Endothelial cell of umbilical vein (primary cell): ENCODE results near the gene CLGN. TPM values are rescaled to one million over a fixed set of nuclear protein-coding genes. Genes with fewer than 3 reads are reported as not detected.

Experiments used
- BruUV-seq: library from RNA; stranded (reverse); fragments of 400-500 nt; replicated peaks from 2 replicates; lab custom pipeline; 2021; lab: Mats Ljungman, UMichigan
- CTCF ChIA-PET: fragments of 300-600, 350-600 bp; sonication (Branson Sonifier 250); formaldehyde crosslinking; loops from one replicate; lab custom pipeline; 2021; ENCODE audit warnings: antibody characterized with exemption, inconsistent platforms; lab: Charles Lee
- POLR2A ChIA-PET: fragments of 300-600, 350-600 bp; sonication (Branson Sonifier 250); formaldehyde crosslinking; loops from one replicate; lab custom pipeline; 2021; ENCODE audit warnings: antibody characterized with exemption, inconsistent platforms; lab: Charles Lee
- DNase-seq: peaks from one replicate; pipeline ENCODE4 v3.0.0-alpha.2; 2011; ENCODE audit warnings: low read depth, low spot score
- FAIRE-seq: peaks from 2 replicates; lab custom pipeline; 2011; peaks lifted over from hg19 to GRCh38; lab: Jason Lieb, UNC
- H2AFZ ChIP-seq: 2 replicates; pipeline ENCODE4 v1.6.0; 2012; ENCODE audit warnings: low read depth, low read length, control low read depth, inconsistent platforms
- H3K27ac ChIP-seq: 2 replicates; pipeline ENCODE4 v1.5.1; 2011; ENCODE audit warnings: low read depth, mild to moderate bottlenecking, control low read depth, low read length, moderate library complexity; ENCODE audit not compliant: insufficient read depth
- H3K27me3 ChIP-seq, 2 experiments: 2 replicates each; pipeline versions ENCODE4 v1.6.0 to v1.6.1; 2011; ENCODE audit warnings: low read length in 2 of 2, mixed read lengths in 1 of 2; ENCODE audit not compliant: control insufficient read depth in 2 of 2, insufficient read depth in 2 of 2
- H3K36me3 ChIP-seq, 2 experiments: 2 replicates in 1 of 2; 3 replicates in 1 of 2; pipeline ENCODE4 v1.5.1; 2011; ENCODE audit warnings: low read length in 2 of 2, mild to moderate bottlenecking in 1 of 2, moderate library complexity in 1 of 2; ENCODE audit not compliant: control insufficient read depth in 2 of 2, insufficient read depth in 2 of 2; ENCODE audit errors: extremely low read depth in 1 of 2
- H3K4me1 ChIP-seq: 3 replicates; pipeline ENCODE4 v1.5.1; 2011; ENCODE audit warnings: mild to moderate bottlenecking, low read length; ENCODE audit not compliant: control insufficient read depth, insufficient read depth; ENCODE audit errors: extremely low read depth
- H3K4me2 ChIP-seq: 2 replicates; pipeline ENCODE4 v1.6.1; 2011; ENCODE audit warnings: low read length, control low read depth, mixed read lengths; ENCODE audit not compliant: insufficient read depth
- H3K4me3 ChIP-seq, 3 experiments: fragments of 200-600 bp in 1 of 3; sonication (generic), shearing (Covaris generic) in 1 of 3; replicated peaks in 1 of 3; 2 replicates each; pipeline ENCODE4 v1.5.1; 2011 to 2016; ENCODE audit warnings: control low read depth in 3 of 3, low read length in 3 of 3, mild to moderate bottlenecking in 2 of 3, inconsistent platforms in 1 of 3, low read depth in 1 of 3, moderate library complexity in 1 of 3; ENCODE audit not compliant: insufficient read depth in 1 of 3
- H3K79me2 ChIP-seq: 2 replicates; pipeline ENCODE4 v1.6.0; 2012; ENCODE audit warnings: low read length, inconsistent platforms; ENCODE audit not compliant: control insufficient read depth, insufficient read depth
- H3K9ac ChIP-seq: replicated peaks from 2 replicates; pipeline ENCODE3; 2011; ENCODE audit warnings: low read length, control low read depth; ENCODE audit not compliant: insufficient read depth; ENCODE audit errors: extremely low read depth
- H3K9me1 ChIP-seq: replicated peaks from 3 replicates; pipeline ENCODE4 v1.6.0; 2011; ENCODE audit warnings: mild to moderate bottlenecking, low read length; ENCODE audit not compliant: control insufficient read depth, insufficient read depth; ENCODE audit errors: extremely low read depth
- H3K9me3 ChIP-seq: replicated peaks from 2 replicates; pipeline ENCODE4 v1.5.1; 2012; ENCODE audit warnings: low read length, inconsistent platforms; ENCODE audit not compliant: control insufficient read depth, insufficient read depth
- H4K20me1 ChIP-seq: replicated peaks from 2 replicates; pipeline ENCODE3; 2011; ENCODE audit warnings: mild to moderate bottlenecking, low read length; ENCODE audit not compliant: control insufficient read depth, insufficient read depth; ENCODE audit errors: extremely low read depth
- EZH2 ChIP-seq: IDR thresholded peaks from 2 replicates; pipeline ENCODE4 v1.6.1; 2012; ENCODE audit warnings: borderline replicate concordance, low read depth, mild to moderate bottlenecking, moderate library complexity, low read length, inconsistent platforms; ENCODE audit not compliant: severe bottlenecking
- FOS ChIP-seq: IDR thresholded peaks from 2 replicates; pipeline ENCODE4 v1.6.1; 2011; ENCODE audit warnings: mild to moderate bottlenecking, low read length, moderate library complexity, borderline replicate concordance; ENCODE audit not compliant: insufficient read depth
- GATA2 ChIP-seq: IDR thresholded peaks from 2 replicates; pipeline ENCODE4 v1.7.0; 2011; ENCODE audit warnings: low read depth, mild to moderate bottlenecking, moderate library complexity, mixed read lengths, low read length; ENCODE audit not compliant: insufficient read length, insufficient read depth
- JUN ChIP-seq: IDR thresholded peaks from 2 replicates; pipeline ENCODE4 v1.6.1; 2011; ENCODE audit warnings: borderline replicate concordance, low read depth; ENCODE audit not compliant: insufficient read length, insufficient read depth
- MYC ChIP-seq: IDR thresholded peaks from one replicate; pipeline ENCODE4 v1.6.1; 2011; ENCODE audit warnings: mild to moderate bottlenecking, low read depth, low read length
- POLR2A ChIP-seq: IDR thresholded peaks from 2 replicates; pipeline ENCODE4 v1.6.1; 2012; ENCODE audit warnings: low read depth, mild to moderate bottlenecking, control low read depth, low read length
- POLR2AphosphoS5 ChIP-seq: IDR thresholded peaks from 2 replicates; pipeline ENCODE4 v1.6.1; 2012; ENCODE audit warnings: low read depth, mild to moderate bottlenecking, control low read depth, low read length, moderate library complexity; ENCODE audit not compliant: insufficient read depth
- dilution Hi-C: fragments of 300-500 bp; cut with MboI; formaldehyde crosslinking; loops from one replicate; pipeline ENCODE4 v1.15.0; 2019; ENCODE audit warnings: low sequenced_read_pairs; ENCODE audit not compliant: extremely low pct_ligation_motif_present
- intact Hi-C: fragments of 100-400 bp; cut with micrococcal nuclease; formaldehyde crosslinking; loops from one replicate; pipeline ENCODE4 v1.10.0; 2022
- polyA plus RNA-seq, 4 experiments: library from polyadenylated mRNA; depleted of rRNA in 3 of 4; stranded (reverse) in 3 of 4; unstranded in 1 of 4; fragments of >200 nt; gene quantifications; 2 replicates each; pipeline versions ENCODE4 v1.2.1 to v1.2.3, GENCODE V29; 2011 to 2012; ENCODE audit warnings: missing spikeins in 1 of 4
- total RNA-seq: library from RNA; stranded (reverse); gene quantifications from 2 replicates; pipeline ENCODE4 v1.2.3, GENCODE V29; 2021
- TF ChIP-seq, protein P1 (sequence below), 2 donors: IDR thresholded peaks; 1 replicate in 1 of 2; 2 replicates in 1 of 2; pipeline ENCODE4 v1.5.1; 2011; ENCODE audit warnings: low read length in 2 of 2, mild to moderate bottlenecking in 2 of 2, moderate library complexity in 2 of 2, control low read depth in 1 of 2, inconsistent platforms in 1 of 2, low read depth in 1 of 2; ENCODE audit not compliant: insufficient read depth in 1 of 2; ENCODE audit errors: extremely low read depth in 1 of 2
- TF ChIP-seq, protein P2 (sequence below): IDR thresholded peaks from 2 replicates; pipeline ENCODE4 v1.6.1; 2011; ENCODE audit not compliant: insufficient read depth, insufficient read length

The CLGN gene
- total and polyA plus RNA-seq, 2 donors (not counting 3 experiments of a cell fraction or from before 2014, with no cell fraction given): 0.12 to 1.00 TPM

DNA sequence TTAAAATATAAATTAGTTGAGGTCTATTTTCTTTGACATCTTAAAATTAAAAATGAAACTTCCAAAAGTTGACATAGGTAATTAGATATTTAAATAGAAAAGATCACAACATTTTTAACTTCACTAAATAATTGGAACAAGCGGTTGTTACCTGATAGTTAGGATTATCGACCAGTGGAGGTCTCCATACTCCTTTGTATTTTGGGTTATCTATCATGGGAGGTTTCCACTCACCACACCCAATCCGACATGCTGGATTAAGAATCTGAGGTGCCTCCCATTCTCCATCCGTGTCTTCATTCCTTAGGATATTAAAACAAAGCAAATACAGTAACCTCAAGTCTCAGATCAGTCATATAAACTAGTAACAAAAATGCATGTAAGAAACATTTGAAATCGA lies 31.8 kb downstream of the CLGN start:
- H4K20me1 ChIP-seq: no peaks in the 10 kb centered on the region
- FAIRE-seq (no peak), DNase-seq (no peak)
- no peak overlapping the region for H3K4me3 ChIP-seq
- intact Hi-C loops: no loop called here
- H3K4me1 ChIP-seq: no peaks in the 10 kb centered on the region
- no peak for TF ChIP-seq EZH2
- no peak for TF ChIP-seq GATA2
- no peak for TF ChIP-seq FOS
- no peak for TF ChIP-seq MYC
- TF ChIP-seq, protein P1, sequence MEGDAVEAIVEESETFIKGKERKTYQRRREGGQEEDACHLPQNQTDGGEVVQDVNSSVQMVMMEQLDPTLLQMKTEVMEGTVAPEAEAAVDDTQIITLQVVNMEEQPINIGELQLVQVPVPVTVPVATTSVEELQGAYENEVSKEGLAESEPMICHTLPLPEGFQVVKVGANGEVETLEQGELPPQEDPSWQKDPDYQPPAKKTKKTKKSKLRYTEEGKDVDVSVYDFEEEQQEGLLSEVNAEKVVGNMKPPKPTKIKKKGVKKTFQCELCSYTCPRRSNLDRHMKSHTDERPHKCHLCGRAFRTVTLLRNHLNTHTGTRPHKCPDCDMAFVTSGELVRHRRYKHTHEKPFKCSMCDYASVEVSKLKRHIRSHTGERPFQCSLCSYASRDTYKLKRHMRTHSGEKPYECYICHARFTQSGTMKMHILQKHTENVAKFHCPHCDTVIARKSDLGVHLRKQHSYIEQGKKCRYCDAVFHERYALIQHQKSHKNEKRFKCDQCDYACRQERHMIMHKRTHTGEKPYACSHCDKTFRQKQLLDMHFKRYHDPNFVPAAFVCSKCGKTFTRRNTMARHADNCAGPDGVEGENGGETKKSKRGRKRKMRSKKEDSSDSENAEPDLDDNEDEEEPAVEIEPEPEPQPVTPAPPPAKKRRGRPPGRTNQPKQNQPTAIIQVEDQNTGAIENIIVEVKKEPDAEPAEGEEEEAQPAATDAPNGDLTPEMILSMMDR (IDR thresholded peaks at IDR 0.05; ENCODE audit: extremely low read depth in 1 of 2, insufficient read depth in 1 of 2, low read depth in 1 of 2, low read length in 2 of 2): no peak
- no peak for TF ChIP-seq POLR2AphosphoS5
- TF ChIP-seq JUN: no peak
- TF ChIP-seq, protein P2, sequence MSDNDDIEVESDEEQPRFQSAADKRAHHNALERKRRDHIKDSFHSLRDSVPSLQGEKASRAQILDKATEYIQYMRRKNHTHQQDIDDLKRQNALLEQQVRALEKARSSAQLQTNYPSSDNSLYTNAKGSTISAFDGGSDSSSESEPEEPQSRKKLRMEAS: no peak
- TF ChIP-seq POLR2A: no peak
- H3K27ac ChIP-seq: no peak overlapping the region
- no TSS peak for BruUV-seq
- no peaks in the 10 kb centered on the region for H3K9me1 ChIP-seq
- no peaks in the 10 kb centered on the region for H3K9me3 ChIP-seq
- dilution Hi-C loops: no loop called here
- peaks cover 0 to 4% of the 10 kb centered on the region in 2 experiments for H3K27me3 ChIP-seq
- CTCF ChIA-PET: no interaction called here
- POLR2A ChIA-PET: no interaction called here
- H3K4me2 ChIP-seq: no peak overlapping the region
- H2AFZ ChIP-seq: no peak overlapping the region
- no peaks in the 10 kb centered on the region for H3K79me2 ChIP-seq
- no peak overlapping the region for H3K9ac ChIP-seq
- H3K36me3 ChIP-seq: no peaks in the 10 kb centered on the region
